ENCODE data around the gene MAP3K7. TPM values are rescaled to one million over a fixed set of nuclear protein-coding genes. Genes with fewer than 3 reads are reported as not detected.

Gene MAP3K7
- total and polyA plus RNA-seq, 2 experiments from 2014 or later: 32.9 to 36.9 TPM

- no peak for TF ChIP-seq EZH2 (IDR thresholded peaks at IDR 0.05; ENCODE audit: insufficient read depth, poor library complexity, severe bottlenecking)
- TF ChIP-seq EZH2phosphoT487 (IDR thresholded peaks at IDR 0.05; ENCODE audit: insufficient read depth, low read depth): no peak
- 72 to 73% methylated on average over 9 of the region's 9 CpGs for WGBS, 2 experiments (ENCODE audit: low coverage in 1 of 2, low lambda C conversion rate in 2 of 2, missing lambda C conversion rate in 2 of 2)
- Histone ChIP-seq H2AFZ (no peak overlapping the region), H3K27me3 (replicated peaks; ENCODE audit: insufficient read depth) (no peaks in the 10 kb centered on the region; the same call in 1 of the 2 replicates), H4K20me1 (ENCODE audit: insufficient read depth) (no peaks in the 10 kb centered on the region), H3K27ac (no peak overlapping the region), H3F3A (ENCODE audit: insufficient read depth) (no peaks in the 10 kb centered on the region), H3K9me3 (ENCODE audit: low read depth) (no peaks in the 10 kb centered on the region), H3K4me1 (ENCODE audit: insufficient read depth) (no peaks in the 10 kb centered on the region), H3K36me3 (ENCODE audit: low read depth) (no peaks in the 10 kb centered on the region), H3K9ac (no peak overlapping the region), H3K4me2 (ENCODE audit: unreplicated experiment) (no peak overlapping the region), H3K79me2 (ENCODE audit: insufficient read depth) (no peaks in the 10 kb centered on the region), H3K9me2 (ENCODE audit: insufficient read depth) (no peaks in the 10 kb centered on the region), H3K4me3 (no peak overlapping the region)
- in situ Hi-C loops (cut with MboI): no loop called here
- no peak for DNase-seq
Observed at GRCh38 chr6:90500458-90500857, 86.4 kb downstream of the MAP3K7 start.

- H3K4me2 ChIP-seq (ENCODE audit: unreplicated experiment): no peak overlapping the region
- H3K9me2 ChIP-seq (ENCODE audit: insufficient read depth): no peaks in the 10 kb centered on the region
- no peaks in the 10 kb centered on the region for H3K4me1 ChIP-seq (ENCODE audit: insufficient read depth)
- no peak overlapping the region for H3K27ac ChIP-seq
- H3K27me3 ChIP-seq (replicated peaks; ENCODE audit: insufficient read depth): no peaks in the 10 kb centered on the region; the same call in 1 of the 2 replicates
- TF ChIP-seq EZH2phosphoT487 (IDR thresholded peaks at IDR 0.05; ENCODE audit: insufficient read depth, low read depth) (no peak), EZH2 (IDR thresholded peaks at IDR 0.05; ENCODE audit: insufficient read depth, poor library complexity, severe bottlenecking) (no peak)
- in situ Hi-C loops (cut with MboI): no loop called here
- H4K20me1 ChIP-seq (ENCODE audit: insufficient read depth): no peaks in the 10 kb centered on the region
- no peak overlapping the region for H3K9ac ChIP-seq
- no peak for DNase-seq
- H3K9me3 ChIP-seq (ENCODE audit: low read depth): no peaks in the 10 kb centered on the region
- H3K36me3 ChIP-seq (ENCODE audit: low read depth): no peaks in the 10 kb centered on the region
- H3K4me3 ChIP-seq: no peak overlapping the region
- H3K79me2 ChIP-seq (ENCODE audit: insufficient read depth): no peaks in the 10 kb centered on the region
- H3F3A ChIP-seq (ENCODE audit: insufficient read depth): no peaks in the 10 kb centered on the region
- WGBS, 2 experiments (ENCODE audit: low coverage in 1 of 2, low lambda C conversion rate in 2 of 2, missing lambda C conversion rate in 2 of 2): 100% methylated on average over 1 of the region's 1 CpG
- H2AFZ ChIP-seq: no peak overlapping the region
Observed at GRCh38 chr6:90497411-90497810, 89.5 kb downstream of the MAP3K7 start.

- Histone ChIP-seq H3K27ac (no peak overlapping the region), H2AFZ (no peak overlapping the region), H3K9me3 (ENCODE audit: low read depth) (no peaks in the 10 kb centered on the region), H3K4me1 (ENCODE audit: insufficient read depth) (no peaks in the 10 kb centered on the region), H4K20me1 (ENCODE audit: insufficient read depth) (no peaks in the 10 kb centered on the region), H3K79me2 (ENCODE audit: insufficient read depth) (no peaks in the 10 kb centered on the region), H3K4me3 (no peak overlapping the region), H3K36me3 (ENCODE audit: low read depth) (no peaks in the 10 kb centered on the region), H3K4me2 (ENCODE audit: unreplicated experiment) (no peak overlapping the region), H3F3A (ENCODE audit: insufficient read depth) (no peaks in the 10 kb centered on the region), H3K9ac (no peak overlapping the region), H3K27me3 (replicated peaks; ENCODE audit: insufficient read depth) (no peaks in the 10 kb centered on the region; the same call in 1 of the 2 replicates), H3K9me2 (ENCODE audit: insufficient read depth) (no peaks in the 10 kb centered on the region)
- WGBS, 2 experiments (ENCODE audit: low coverage in 1 of 2, low lambda C conversion rate in 2 of 2, missing lambda C conversion rate in 2 of 2): 44 to 48% methylated on average over 17 of the region's 17 CpGs
- DNase-seq: no peak
- in situ Hi-C loops (cut with MboI): no loop called here
- TF ChIP-seq EZH2 (IDR thresholded peaks at IDR 0.05; ENCODE audit: insufficient read depth, poor library complexity, severe bottlenecking) (no peak), EZH2phosphoT487 (IDR thresholded peaks at IDR 0.05; ENCODE audit: insufficient read depth, low read depth) (no peak)
Observed at GRCh38 chr6:90496258-90497016, 90.4 kb downstream of the MAP3K7 start.

GRCh38 chr6:90495216-90495817, 91.6 kb downstream of the MAP3K7 start:
- Histone ChIP-seq H3K9me2 (ENCODE audit: insufficient read depth) (no peaks in the 10 kb centered on the region), H3K36me3 (ENCODE audit: low read depth) (no peaks in the 10 kb centered on the region), H3K27ac (no peak overlapping the region), H3K4me1 (ENCODE audit: insufficient read depth) (no peaks in the 10 kb centered on the region), H3K79me2 (ENCODE audit: insufficient read depth) (no peaks in the 10 kb centered on the region), H3K9me3 (ENCODE audit: low read depth) (no peaks in the 10 kb centered on the region), H3K4me3 (no peak overlapping the region), H4K20me1 (ENCODE audit: insufficient read depth) (no peaks in the 10 kb centered on the region), H3F3A (ENCODE audit: insufficient read depth) (no peaks in the 10 kb centered on the region), H3K4me2 (ENCODE audit: unreplicated experiment) (no peak overlapping the region), H2AFZ (no peak overlapping the region), H3K27me3 (replicated peaks; ENCODE audit: insufficient read depth) (peaks cover 2% of the 10 kb centered on the region; the same call in 1 of the 2 replicates), H3K9ac (no peak overlapping the region)
- 81% methylated on average over 9 of the region's 9 CpGs for WGBS, 2 experiments (ENCODE audit: low coverage in 1 of 2, low lambda C conversion rate in 2 of 2, missing lambda C conversion rate in 2 of 2)
- in situ Hi-C loops (cut with MboI): no loop called here
- no peak for TF ChIP-seq EZH2phosphoT487 (IDR thresholded peaks at IDR 0.05; ENCODE audit: insufficient read depth, low read depth)
- no peak for TF ChIP-seq EZH2 (IDR thresholded peaks at IDR 0.05; ENCODE audit: insufficient read depth, poor library complexity, severe bottlenecking)
- no peak for DNase-seq
